Prostate gland (tissue), 2 donors: ENCODE data around the gene CETP. TPM values are rescaled to one million over a fixed set of nuclear protein-coding genes. Genes with fewer than 3 reads are reported as not detected.

Source experiments
- DNase-seq: peaks from one replicate; pipeline ENCODE4 v3.0.0-alpha.2; 2019; ENCODE audit warnings: low spot score
- H3K27ac ChIP-seq, 2 donors: fragments of 200-600 bp; sonication (generic); 2 replicates each; pipeline ENCODE4 v1.5.1; 2017 to 2019
- H3K27me3 ChIP-seq: fragments of 200-600 bp; sonication (generic); replicated peaks from 2 replicates; pipeline ENCODE4 v1.5.1; 2019; ENCODE audit not compliant: insufficient read depth
- H3K36me3 ChIP-seq, 2 donors: fragments of 200-600 bp; sonication (generic); 1 replicate in 1 of 2; 2 replicates in 1 of 2; pipeline versions ENCODE4 v1.5.1 to v1.8.1; 2017 to 2019
- H3K4me1 ChIP-seq: fragments of 200-600 bp; sonication (generic); replicated peaks from 2 replicates; pipeline ENCODE4 v1.5.1; 2019
- H3K4me3 ChIP-seq, 2 donors: fragments of 200-600 bp; sonication (generic); 2 replicates each; pipeline ENCODE4 v1.5.1; 2017 to 2019
- H3K9me3 ChIP-seq: fragments of 200-600 bp; sonication (generic); 2 replicates; pipeline ENCODE4 v1.5.1; 2017
- POLR2A ChIP-seq: fragments of 450-650 bp; IDR thresholded peaks from one replicate; pipeline ENCODE4 v1.6.1; 2016; ENCODE audit warnings: antibody characterized with exemption, mild to moderate bottlenecking
- POLR2AphosphoS5 ChIP-seq: sonication (generic); formaldehyde crosslinking; IDR thresholded peaks from one replicate; pipeline ENCODE4 v1.6.1; 2017; ENCODE audit warnings: antibody characterized with exemption
- WGBS: methylation state at CpG from one replicate; pipeline ENCODE4 v1.1.5; 2018; 5-methylcytosine and 5-hydroxymethylcytosine counted together
- intact Hi-C: fragments of 100-400 bp; cut with DNase I; formaldehyde crosslinking; loops from one replicate; pipeline ENCODE4 v1.14.2; 2022
- total RNA-seq, 2 donors: library from RNA; depleted of rRNA; stranded (reverse); fragments of >200 nt; gene quantifications; one replicate each; pipeline ENCODE4 v1.1.0, GENCODE V29; 2016
- TF ChIP-seq, protein P1 (sequence below), 4 experiments: fragments of 200-600 bp in 2 of 4; fragments of 450-650 bp in 2 of 4; sonication (generic) in 2 of 4; IDR thresholded peaks; 1 replicate in 3 of 4; 2 replicates in 1 of 4; pipeline ENCODE4 v1.5.1; 2016 to 2019; ENCODE audit warnings: antibody characterized with exemption in 4 of 4, mild to moderate bottlenecking in 2 of 4, moderate library complexity in 2 of 4

CETP gene
- total RNA-seq, 2 donors from 2014 or later, result 0.40 TPM; not detected in 1

DNA sequence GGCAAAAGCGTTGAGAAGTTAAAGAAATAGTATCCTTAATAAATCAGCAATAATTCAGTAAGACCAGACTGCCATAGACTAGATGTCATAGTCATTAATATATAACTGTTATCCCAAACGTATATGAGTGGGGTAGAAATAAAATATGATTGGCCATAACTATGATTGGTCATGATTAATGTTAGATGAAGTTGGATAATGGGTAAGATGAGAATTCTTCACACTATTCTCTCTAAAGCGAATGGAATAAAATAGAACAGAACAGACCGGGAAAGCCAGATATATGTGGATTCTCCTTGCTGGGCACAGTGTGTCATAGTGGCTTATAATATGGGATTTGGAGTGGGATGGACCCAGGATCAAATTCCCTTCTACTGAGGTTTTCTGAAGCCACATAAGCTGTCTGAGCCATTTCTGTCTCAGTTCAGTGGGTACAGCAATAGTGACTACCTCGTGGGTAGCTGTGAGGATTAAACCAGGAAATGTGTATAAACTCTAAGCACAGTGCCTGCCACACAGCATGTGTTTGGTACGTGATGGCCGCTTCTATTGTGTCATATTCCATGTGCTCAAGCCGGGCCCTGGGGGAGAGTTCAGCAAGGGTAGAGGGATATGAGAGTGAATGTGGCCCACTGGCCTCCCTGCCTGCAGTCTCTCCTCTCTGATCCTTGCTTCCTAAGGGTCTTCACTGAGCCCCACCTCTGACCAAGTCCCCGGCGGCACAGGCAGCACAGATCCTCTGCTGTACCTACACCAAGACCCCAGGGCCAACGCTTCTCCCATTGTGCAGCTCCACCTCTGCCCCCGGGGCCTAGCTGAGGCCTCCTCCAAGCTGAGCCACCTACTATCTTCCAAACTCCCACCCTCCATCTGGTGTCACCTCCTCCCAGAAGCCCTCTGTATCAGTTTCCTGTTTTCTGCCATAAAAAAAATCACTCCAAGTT is 3.7 kb downstream of the CETP start:
- Histone ChIP-seq H3K27me3 (no peaks in the 10 kb centered on the region), H3K4me1 (no peaks in the 10 kb centered on the region), H3K36me3 (no peaks in the 10 kb centered on the region), H3K27ac (no peak overlapping the region), H3K9me3 (no peaks in the 10 kb centered on the region), H3K4me3 (no peak overlapping the region)
- 91% methylated on average over 12 of the region's 12 CpGs for WGBS
- intact Hi-C loops, result no loop called here
- no peak for TF ChIP-seq POLR2A
- TF ChIP-seq POLR2AphosphoS5, result no peak
- TF ChIP-seq, protein P1, sequence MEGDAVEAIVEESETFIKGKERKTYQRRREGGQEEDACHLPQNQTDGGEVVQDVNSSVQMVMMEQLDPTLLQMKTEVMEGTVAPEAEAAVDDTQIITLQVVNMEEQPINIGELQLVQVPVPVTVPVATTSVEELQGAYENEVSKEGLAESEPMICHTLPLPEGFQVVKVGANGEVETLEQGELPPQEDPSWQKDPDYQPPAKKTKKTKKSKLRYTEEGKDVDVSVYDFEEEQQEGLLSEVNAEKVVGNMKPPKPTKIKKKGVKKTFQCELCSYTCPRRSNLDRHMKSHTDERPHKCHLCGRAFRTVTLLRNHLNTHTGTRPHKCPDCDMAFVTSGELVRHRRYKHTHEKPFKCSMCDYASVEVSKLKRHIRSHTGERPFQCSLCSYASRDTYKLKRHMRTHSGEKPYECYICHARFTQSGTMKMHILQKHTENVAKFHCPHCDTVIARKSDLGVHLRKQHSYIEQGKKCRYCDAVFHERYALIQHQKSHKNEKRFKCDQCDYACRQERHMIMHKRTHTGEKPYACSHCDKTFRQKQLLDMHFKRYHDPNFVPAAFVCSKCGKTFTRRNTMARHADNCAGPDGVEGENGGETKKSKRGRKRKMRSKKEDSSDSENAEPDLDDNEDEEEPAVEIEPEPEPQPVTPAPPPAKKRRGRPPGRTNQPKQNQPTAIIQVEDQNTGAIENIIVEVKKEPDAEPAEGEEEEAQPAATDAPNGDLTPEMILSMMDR (IDR thresholded peaks at IDR 0.05), result no peak
- DNase-seq, result no peak

DNA sequence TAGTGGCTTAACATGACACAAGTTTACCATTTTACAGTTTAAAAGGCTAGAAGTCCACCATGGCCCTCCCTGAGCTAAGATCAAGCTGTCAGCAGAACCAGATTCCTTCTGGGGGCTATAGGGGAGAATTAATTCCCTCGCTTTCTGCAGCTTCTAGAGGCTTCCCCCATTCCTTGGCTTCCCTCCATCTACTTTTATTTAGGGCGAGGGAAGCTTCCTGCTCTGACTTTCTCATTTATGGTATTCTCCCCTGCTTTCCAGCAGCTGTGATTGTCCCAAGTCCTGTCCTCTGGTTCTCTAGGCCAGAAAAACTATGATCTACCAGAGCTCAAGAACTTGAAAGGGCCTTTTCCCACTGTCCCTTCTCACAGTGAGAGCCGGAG is 4.3 kb downstream of the CETP start:
- no peaks in the 10 kb centered on the region for H3K36me3 ChIP-seq
- no peaks in the 10 kb centered on the region for H3K9me3 ChIP-seq
- 71% methylated on average over 3 of the region's 3 CpGs for WGBS
- DNase-seq, result no peak
- H3K4me3 ChIP-seq, result no peak overlapping the region
- intact Hi-C loops, result no loop called here
- no peaks in the 10 kb centered on the region for H3K4me1 ChIP-seq
- TF ChIP-seq, protein P1 (IDR thresholded peaks at IDR 0.05), result no peak
- TF ChIP-seq POLR2A, result no peak
- no peak for TF ChIP-seq POLR2AphosphoS5
- no peak overlapping the region for H3K27ac ChIP-seq
- H3K27me3 ChIP-seq, result no peaks in the 10 kb centered on the region

DNA sequence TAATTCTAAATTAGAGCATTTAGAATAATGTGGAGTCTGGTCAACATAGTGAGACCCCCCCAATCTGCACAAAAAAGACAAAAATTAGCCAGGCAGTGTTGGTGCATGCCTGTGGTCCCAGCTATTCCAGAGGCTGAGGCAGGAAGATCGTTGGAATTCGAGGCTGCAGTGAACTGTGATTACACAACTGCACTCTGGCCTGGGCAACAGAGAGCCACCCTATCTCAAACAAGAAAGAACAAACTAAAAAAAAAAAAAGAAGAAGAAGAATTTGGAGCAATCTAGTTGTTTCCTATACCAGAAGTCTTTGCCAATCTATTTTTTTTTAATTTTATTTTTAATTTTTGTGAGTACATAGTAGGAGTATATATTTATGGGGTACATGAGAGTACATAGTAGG is 6.0 kb downstream of the CETP start:
- TF ChIP-seq, protein P1 (IDR thresholded peaks at IDR 0.05), result no peak
- TF ChIP-seq POLR2A (no peak), POLR2AphosphoS5 (no peak)
- Histone ChIP-seq H3K4me3 (no peak overlapping the region), H3K9me3 (no peaks in the 10 kb centered on the region), H3K27ac (no peak overlapping the region), H3K36me3 (no peaks in the 10 kb centered on the region), H3K27me3 (no peaks in the 10 kb centered on the region), H3K4me1 (no peaks in the 10 kb centered on the region)
- 46% methylated on average over 2 of the region's 2 CpGs for WGBS
- no peak for DNase-seq
- intact Hi-C loops, result no loop called here

DNA sequence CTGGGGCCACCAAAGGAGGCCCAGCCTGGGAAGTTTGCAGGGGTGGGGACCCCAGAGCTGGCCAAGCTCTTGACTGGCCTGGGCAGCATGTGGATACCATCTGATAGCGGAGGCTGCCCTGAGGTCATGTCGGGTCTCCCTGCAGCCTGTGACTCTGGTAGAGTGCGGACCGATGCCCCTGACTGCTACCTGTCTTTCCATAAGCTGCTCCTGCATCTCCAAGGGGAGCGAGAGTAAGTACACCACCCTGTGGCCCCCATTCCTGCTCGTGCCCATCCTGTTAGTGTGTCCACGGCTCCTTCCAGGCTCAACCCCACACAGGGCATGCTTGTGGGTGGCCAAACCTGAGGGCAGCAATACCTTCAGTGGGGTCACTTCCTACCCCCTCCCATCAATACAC is 8.0 kb downstream of the CETP start:
- TF ChIP-seq, protein P1 (IDR thresholded peaks at IDR 0.05), result no peak
- TF ChIP-seq POLR2A (no peak), POLR2AphosphoS5 (no peak)
- Histone ChIP-seq H3K4me1 (no peaks in the 10 kb centered on the region), H3K9me3 (no peaks in the 10 kb centered on the region), H3K36me3 (no peaks in the 10 kb centered on the region), H3K27me3 (no peaks in the 10 kb centered on the region), H3K27ac (no peak overlapping the region), H3K4me3 (no peak overlapping the region)
- no peak for DNase-seq
- intact Hi-C loops, result loop anchor here (10.0 kb wide), 1 partner anchor 55 kb away; no protein-coding TSS in a partner anchor
- WGBS, result 92% methylated on average over 7 of the region's 7 CpGs
